Adipose tissue (tissue), 3 donors: ENCODE data around the gene KIF5C. TPM values are rescaled to one million over a fixed set of nuclear protein-coding genes. Genes with fewer than 3 reads are reported as not detected.

Experiments
- H3K27ac ChIP-seq: one replicate; pipeline ENCODE4 v1.5.1; 2013; ENCODE audit warnings: low read depth, low read length
- WGBS, 3 donors: extraction: QIAGEN DNeasy Blood & Tissue Kit; methylation state at CpG; one replicate each; pipeline ENCODE4 v1.1.7; 2013; 5-methylcytosine and 5-hydroxymethylcytosine counted together
- polyA plus RNA-seq, 3 donors: library from polyadenylated mRNA; stranded (reverse); fragments of 200-250 nt; gene quantifications; one replicate each; pipeline ENCODE4 v1.2.3, GENCODE V29; 2013
- donor health status: healthy with polysubstance abuse.
- donor health status: Bipolar disorder and iron deficiency.
- donor health status: healthy.

Gene KIF5C
- polyA plus RNA-seq, 3 donors: 0.51 to 1.7 (median 1.2) TPM

DNA sequence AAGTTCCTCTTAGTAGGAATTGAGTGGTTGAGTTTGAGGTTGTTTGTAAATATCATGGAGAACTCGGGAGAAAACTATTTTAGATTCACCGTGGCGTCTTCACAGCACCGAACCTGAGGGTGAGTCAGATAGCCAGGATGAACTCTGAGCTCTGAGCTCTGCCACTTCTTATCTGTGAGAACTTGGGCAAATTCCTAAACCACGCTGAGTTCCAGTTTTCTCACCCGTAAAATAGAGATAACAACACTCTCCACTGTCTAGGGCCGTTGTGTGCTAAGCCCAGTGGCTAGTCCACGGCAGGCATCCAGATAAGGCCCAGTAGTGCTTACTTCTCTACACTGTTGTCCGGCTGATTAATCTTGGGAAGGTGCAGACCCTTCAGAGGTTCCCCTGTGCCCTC is 7.0 kb downstream of the KIF5C start:
- H3K27ac ChIP-seq: no peak overlapping the region
- 62 to 85% (median 84%) methylated on average over 9 of the region's 9 CpGs for WGBS, 3 donors

DNA sequence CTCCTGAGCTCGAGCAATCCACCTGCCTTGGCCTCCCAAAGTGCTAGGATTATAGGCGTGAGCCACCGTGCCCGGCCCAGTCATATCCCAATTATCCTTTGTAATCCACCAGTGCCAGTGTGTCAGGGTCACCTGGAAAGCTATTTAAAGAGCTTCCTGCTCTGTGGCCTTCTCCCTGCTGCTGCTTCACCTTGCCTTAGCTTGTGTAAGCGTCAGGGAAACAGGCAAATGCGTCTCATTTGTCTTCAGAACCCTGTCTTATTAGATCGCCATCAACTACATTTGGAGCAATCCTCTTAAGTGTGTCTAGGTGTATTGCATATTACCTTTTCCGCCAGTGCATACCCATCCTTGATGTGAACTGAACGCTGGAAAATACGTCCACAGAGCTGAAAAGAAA is 10.2 kb downstream of the KIF5C start:
- 81 to 92% (median 91%) methylated on average over 10 of the region's 10 CpGs for WGBS, 3 donors
- H3K27ac ChIP-seq: no peak overlapping the region

DNA sequence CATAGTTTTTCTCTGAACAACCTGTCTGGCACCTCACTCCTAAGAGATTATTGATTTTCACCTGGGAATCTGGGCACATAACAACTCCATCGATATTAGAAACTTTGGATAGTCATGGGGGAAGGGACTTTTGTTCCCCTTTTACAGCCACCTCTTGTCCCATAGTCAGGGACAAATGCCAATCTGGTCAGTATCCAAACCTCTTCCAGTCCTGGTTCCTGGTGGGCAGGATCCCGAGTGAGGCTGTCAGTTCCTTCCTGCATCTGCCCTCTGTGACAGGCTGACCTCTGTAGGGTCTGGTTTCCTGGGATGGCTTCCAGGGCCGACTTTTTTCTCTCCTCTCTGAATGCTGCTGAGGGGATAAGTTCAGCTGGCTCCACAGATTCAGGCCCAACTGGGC is 11.0 kb downstream of the KIF5C start:
- 40 to 58% (median 56%) methylated on average over 3 of the region's 3 CpGs for WGBS, 3 donors

DNA sequence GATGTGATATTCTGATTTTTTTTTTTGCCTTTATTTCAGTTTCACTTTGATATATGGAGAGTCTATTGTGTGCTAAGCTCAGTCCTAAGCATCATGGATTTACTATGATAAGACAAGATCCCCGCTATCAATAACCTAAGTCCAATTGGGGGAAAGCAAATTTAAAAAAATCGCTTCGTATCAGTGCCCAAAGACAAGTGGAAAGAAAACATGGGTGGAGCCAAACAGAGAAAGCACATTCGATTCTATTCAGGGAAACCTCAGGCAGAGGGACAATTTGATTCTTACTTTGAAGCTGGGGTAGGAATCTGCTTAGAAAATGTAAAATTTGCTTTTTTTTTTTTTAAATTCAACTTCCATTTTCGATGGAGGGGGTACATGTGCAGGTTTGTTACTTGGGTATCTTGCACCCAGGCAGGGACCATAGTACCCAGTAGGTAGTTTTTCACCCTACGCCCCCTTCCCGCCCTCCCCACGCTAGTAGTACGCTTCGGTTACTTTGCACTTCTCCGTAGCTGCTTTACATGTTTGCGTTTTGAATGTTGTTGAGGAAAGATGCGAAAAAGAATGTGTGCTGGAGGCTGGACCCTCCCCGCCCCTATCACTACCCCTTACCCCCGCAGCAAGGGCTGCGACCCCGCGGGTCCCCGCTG is 12.4 kb downstream of the KIF5C start:
- 9 to 18% (median 13%) methylated on average over 19 of the region's 19 CpGs for WGBS, 3 donors

More for the DNA sequence above, 11.0 kb downstream of the KIF5C start:
- H3K27ac ChIP-seq: no peak overlapping the region

DNA sequence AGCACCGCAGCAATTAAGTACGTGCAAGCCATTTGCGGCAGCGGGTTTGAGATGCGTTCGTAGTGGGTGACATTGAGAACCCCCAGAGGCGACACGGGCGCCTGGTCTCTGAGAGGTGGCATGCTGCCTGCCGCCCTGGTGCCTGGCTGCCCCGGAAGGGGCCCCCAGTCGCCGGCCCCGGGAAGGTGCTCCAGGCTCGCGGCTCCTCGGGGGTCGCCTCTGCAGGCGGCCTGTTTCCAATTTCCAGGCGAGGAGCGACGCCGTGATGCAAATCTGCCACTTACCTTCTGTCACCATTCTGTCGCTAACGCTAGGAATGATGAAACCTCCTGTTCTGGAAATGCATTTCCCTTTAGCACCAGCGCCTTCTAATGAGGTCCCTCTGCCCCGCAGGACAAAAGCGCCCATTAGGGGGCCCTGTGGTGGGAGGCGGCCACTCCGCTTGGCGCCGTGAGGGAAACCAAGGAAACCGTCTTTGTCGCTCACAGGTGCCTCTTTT is 13.0 kb downstream of the KIF5C start:
- 3 to 8% (median 5%) methylated on average over 34 of the region's 34 CpGs for WGBS, 3 donors
- H3K27ac ChIP-seq: no peak overlapping the region

More for the DNA sequence above, 12.4 kb downstream of the KIF5C start:
- no peak overlapping the region for H3K27ac ChIP-seq

DNA sequence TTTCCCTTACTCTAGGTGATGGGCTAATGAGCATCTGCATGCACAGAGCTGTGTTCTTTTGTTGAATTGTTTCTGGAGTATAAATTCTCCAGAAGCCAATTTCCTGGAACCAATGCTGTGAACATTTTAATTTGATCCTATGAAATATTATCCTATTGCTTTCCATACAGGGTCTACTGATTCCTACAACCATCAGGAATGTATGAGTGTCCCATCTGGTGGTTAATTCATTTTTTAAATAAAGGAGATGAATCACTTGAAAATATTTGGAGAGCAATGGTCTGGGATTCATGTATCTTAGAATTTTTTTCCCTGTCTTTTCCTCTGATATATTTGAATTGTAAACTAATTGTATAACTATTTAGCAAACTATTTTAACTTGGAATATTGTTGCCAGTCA is 14.0 kb downstream of the KIF5C start:
- H3K27ac ChIP-seq: no peak overlapping the region

- no peak overlapping the region for H3K27ac ChIP-seq
Measured at GRCh38 chr2:148893906-148894305, 18.9 kb downstream of the KIF5C start.

- whole genome bisulfite sequencing, 3 donors: 61 to 86% (median 72%) methylated on average over 4 of the region's 4 CpGs
- no peak overlapping the region for H3K27ac ChIP-seq
Measured at GRCh38 chr2:148896136-148896535, 21.1 kb downstream of the KIF5C start.

GRCh38 chr2:148899638-148900318 is 24.8 kb downstream of the KIF5C start:
- WGBS, 3 donors: 87 to 96% (median 93%) methylated on average over 7 of the region's 7 CpGs
- no peak overlapping the region for H3K27ac ChIP-seq

- WGBS, 3 donors: 62 to 81% (median 79%) methylated on average over 2 of the region's 2 CpGs
- H3K27ac ChIP-seq: no peak overlapping the region
Measured at GRCh38 chr2:148900350-148900837, 25.4 kb downstream of the KIF5C start.

- H3K27ac ChIP-seq: no peak overlapping the region
- WGBS, 3 donors: 46 to 60% (median 58%) methylated on average over 1 of the region's 1 CpG
Measured at GRCh38 chr2:148901142-148901541, 26.1 kb downstream of the KIF5C start.

DNA sequence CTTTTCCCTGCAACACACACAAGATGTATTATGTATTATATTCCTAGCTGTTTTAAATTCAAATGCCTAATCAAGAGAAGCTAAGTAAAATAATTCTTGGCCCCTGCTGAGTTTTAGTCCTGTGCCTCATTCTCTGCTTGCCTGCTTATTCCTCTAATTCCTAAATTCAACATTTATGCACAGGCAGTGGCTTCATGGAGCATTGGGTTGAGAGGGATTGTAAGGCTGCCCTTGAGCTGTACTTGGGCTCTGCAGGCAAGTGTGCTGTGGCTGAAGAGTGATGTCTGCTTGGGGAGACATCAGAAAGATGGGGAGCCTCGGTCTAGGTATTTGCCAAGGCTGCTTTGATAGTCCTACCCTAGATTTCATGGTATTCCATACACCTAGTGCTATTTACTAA is 27.8 kb downstream of the KIF5C start:
- 77 to 85% (median 81%) methylated on average over 1 of the region's 1 CpG for WGBS, 3 donors

GRCh38 chr2:148903294-148903693 is 28.3 kb downstream of the KIF5C start:
- WGBS, 3 donors: 62 to 87% (median 86%) methylated on average over 6 of the region's 6 CpGs
- no peak overlapping the region for H3K27ac ChIP-seq

More for the DNA sequence above, 27.8 kb downstream of the KIF5C start:
- no peak overlapping the region for H3K27ac ChIP-seq

DNA sequence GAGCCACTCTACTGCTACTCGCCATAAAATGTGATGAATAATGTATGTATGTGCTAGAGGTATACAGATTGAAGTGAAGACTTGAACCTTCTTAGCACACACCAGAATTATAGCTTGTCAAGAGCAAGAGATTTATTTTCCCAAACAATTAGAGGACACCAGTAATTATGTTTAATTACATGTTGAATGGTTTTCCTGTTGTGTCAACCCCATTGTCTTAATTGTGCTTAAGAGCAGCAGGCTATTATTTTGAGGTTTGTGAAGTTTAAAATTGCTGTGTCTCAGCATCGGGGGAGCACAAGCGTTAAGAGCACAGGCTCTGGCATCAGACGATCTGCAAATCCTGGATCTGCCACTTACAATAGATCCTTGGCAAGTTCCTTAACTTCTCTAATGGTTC is 29.0 kb downstream of the KIF5C start:
- no peak overlapping the region for H3K27ac ChIP-seq
- 61 to 66% (median 63%) methylated on average over 4 of the region's 4 CpGs for WGBS, 3 donors

- H3K27ac ChIP-seq: no peak overlapping the region
- WGBS, 3 donors: 64 to 93% (median 79%) methylated on average over 4 of the region's 4 CpGs
Measured at GRCh38 chr2:148906124-148906523, 31.1 kb downstream of the KIF5C start.

DNA sequence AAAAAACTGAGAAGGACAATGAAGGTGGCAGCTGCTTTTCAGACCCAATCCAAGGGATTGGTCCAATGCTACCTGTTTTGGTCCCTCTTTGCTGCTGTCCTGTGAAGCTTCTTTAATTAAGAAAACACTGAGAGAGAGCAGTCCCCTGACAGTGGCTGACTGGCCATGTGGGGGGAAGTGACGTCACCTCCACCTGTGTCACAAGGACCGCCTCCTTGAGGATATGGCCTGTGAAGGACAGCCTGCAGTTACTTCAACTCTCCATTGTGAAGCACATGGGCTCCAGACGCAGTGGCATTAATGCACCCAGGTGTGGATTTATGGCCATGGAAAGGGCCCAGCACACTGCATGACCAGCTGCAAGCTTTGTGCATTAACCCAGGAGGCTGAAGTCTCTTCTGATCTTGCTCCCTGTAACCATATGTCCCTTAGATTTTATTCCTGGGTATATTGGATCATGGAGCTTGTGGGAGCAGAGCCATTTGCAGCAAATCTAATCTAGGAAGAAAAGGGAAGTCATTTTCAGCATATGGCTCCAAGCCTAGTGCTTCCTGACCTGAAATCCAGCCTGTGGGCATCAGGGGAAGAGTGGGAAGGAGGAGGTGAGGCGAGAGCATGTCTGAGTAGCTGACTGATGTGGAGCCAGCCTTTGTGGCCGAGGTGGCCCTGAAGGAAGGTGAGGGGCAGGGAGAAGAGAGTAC is 32.2 kb downstream of the KIF5C start:
- 85 to 91% (median 87%) methylated on average over 5 of the region's 5 CpGs for WGBS, 3 donors
- no peak overlapping the region for H3K27ac ChIP-seq

DNA sequence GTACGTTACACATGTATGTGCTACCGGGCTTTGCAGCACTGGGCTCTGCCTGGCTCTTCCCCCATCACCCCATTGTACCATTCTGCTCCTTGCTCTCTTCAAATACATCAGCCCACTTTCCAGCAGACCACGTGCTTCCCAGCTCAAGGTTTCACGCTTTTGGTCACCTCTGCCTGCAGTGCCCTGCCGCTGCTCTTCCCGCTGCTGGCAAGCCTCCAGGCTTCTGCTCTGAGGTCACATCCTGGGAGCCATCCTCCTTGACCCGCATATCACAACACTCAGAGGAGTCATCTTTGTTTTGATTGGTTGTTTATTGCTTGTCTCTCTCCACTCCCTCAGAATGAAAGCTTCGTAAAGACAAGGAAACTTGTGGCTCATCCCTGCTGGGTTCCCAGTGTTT is 34.1 kb downstream of the KIF5C start:
- no peak overlapping the region for H3K27ac ChIP-seq
- 56 to 58% (median 56%) methylated on average over 8 of the region's 8 CpGs for WGBS, 3 donors

DNA sequence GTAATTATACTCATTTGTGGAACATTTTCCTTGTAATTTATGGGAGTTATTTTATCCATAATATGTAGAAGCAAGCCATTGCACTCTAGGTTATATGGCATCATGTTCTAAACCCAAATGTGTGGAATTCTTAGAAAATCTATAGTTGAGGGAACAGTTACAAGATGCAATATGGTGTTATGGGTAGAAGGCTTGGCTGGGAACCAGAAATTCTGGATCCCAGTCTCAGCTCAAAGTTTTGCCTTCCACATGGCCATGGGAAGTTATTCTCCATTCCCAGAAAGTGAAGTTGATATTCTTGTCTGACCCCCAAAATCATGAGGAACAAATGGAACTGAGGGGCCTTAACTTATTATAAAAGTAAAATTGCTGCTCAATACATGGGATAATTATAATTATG is 38.0 kb downstream of the KIF5C start:
- H3K27ac ChIP-seq: no peak overlapping the region

- WGBS, 3 donors: 92 to 98% (median 95%) methylated on average over 8 of the region's 8 CpGs
Measured at GRCh38 chr2:148913492-148913891, 38.5 kb downstream of the KIF5C start.

More at GRCh38 chr2:148913492-148913891, 38.5 kb downstream of the KIF5C start:
- no peak overlapping the region for H3K27ac ChIP-seq
